Upper lobe of right lung (tissue), 1 donor: ENCODE measurements around the gene FAM184B. TPM values are rescaled to one million over a fixed set of nuclear protein-coding genes. Genes with fewer than 3 reads are reported as not detected.
A peak's percentile ranks its signal among the peaks of the same experiment; 100 is the strongest.

Experiments used
- ATAC-seq: fragments of 200-7000 bp; cut with Tn5 transposase; one replicate; pipeline ENCODE4 v1.9.1; 2020; ENCODE audit warnings: mild to moderate bottlenecking, moderate library complexity
- DNase-seq: peaks from one replicate; pipeline ENCODE4 v3.0.0-alpha.2; 2020
- H3K27ac ChIP-seq: fragments of 200-600 bp; one replicate; pipeline ENCODE4 v1.8.0; 2022
- H3K27me3 ChIP-seq: fragments of 200-600 bp; one replicate; pipeline ENCODE4 v1.8.0; 2022; ENCODE audit warnings: mild to moderate bottlenecking
- H3K36me3 ChIP-seq: fragments of 200-600 bp; one replicate; pipeline ENCODE4 v1.8.0; 2022
- H3K4me1 ChIP-seq: fragments of 200-600 bp; one replicate; pipeline ENCODE4 v1.8.0; 2022
- H3K4me3 ChIP-seq: fragments of 200-600 bp; one replicate; pipeline ENCODE4 v1.8.0; 2022; ENCODE audit warnings: mild to moderate bottlenecking
- H3K9me3 ChIP-seq: fragments of 200-600 bp; one replicate; pipeline ENCODE4 v1.8.0; 2022
- intact Hi-C: fragments of 100-400 bp; cut with DNase I; formaldehyde crosslinking; loops from one replicate; pipeline ENCODE4 v1.11.0; 2022
- total RNA-seq: library from RNA; stranded (reverse); fragmentation: NEBNext Ultra II Directional; extraction: Animal tissue kit (Norgen Biotek cat#: 25700); gene quantifications from one replicate; pipeline ENCODE4 v1.2.1, GENCODE V29; 2021
- TF ChIP-seq, protein P1 (sequence below): fragments of 200-600 bp; IDR thresholded peaks from one replicate; pipeline ENCODE4 v1.8.0; 2022; ENCODE audit warnings: antibody characterized with exemption
- donor health status: DM: no; HTN: yes; CAD: no; lungs with severe emphysema.

Gene FAM184B
- total RNA-seq, 1 donor from 2014 or later, result 0.17 TPM

DNA sequence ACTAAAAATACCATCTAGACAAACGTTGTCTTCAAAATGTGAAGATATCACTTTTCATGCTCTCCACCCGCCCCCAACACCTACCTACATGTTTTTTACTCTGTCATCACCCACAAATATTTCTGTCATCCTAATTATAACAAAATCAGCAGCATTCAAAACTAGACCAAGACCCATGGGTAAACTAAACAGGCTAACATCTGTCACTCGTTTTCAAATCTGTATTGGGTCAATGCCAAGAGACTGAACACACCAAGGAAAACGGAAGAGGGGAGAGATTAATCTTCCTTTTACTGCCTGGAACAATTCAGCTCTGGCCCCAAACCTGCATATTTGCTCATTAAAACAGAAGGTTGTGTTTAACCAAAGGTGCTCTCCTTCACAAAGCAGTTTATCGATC is 17.5 kb downstream of the FAM184B start:
- no peak for DNase-seq
- intact Hi-C loops, result no loop called here
- no peak overlapping the region for H3K4me3 ChIP-seq
- H3K27ac ChIP-seq, result no peak overlapping the region
- H3K36me3 ChIP-seq, result no peaks in the 10 kb centered on the region
- no peaks in the 10 kb centered on the region for H3K9me3 ChIP-seq
- H3K27me3 ChIP-seq, result no peaks in the 10 kb centered on the region
- no peak for ATAC-seq
- H3K4me1 ChIP-seq, result no peaks in the 10 kb centered on the region
- TF ChIP-seq, protein P1, sequence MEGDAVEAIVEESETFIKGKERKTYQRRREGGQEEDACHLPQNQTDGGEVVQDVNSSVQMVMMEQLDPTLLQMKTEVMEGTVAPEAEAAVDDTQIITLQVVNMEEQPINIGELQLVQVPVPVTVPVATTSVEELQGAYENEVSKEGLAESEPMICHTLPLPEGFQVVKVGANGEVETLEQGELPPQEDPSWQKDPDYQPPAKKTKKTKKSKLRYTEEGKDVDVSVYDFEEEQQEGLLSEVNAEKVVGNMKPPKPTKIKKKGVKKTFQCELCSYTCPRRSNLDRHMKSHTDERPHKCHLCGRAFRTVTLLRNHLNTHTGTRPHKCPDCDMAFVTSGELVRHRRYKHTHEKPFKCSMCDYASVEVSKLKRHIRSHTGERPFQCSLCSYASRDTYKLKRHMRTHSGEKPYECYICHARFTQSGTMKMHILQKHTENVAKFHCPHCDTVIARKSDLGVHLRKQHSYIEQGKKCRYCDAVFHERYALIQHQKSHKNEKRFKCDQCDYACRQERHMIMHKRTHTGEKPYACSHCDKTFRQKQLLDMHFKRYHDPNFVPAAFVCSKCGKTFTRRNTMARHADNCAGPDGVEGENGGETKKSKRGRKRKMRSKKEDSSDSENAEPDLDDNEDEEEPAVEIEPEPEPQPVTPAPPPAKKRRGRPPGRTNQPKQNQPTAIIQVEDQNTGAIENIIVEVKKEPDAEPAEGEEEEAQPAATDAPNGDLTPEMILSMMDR, result no peak

DNA sequence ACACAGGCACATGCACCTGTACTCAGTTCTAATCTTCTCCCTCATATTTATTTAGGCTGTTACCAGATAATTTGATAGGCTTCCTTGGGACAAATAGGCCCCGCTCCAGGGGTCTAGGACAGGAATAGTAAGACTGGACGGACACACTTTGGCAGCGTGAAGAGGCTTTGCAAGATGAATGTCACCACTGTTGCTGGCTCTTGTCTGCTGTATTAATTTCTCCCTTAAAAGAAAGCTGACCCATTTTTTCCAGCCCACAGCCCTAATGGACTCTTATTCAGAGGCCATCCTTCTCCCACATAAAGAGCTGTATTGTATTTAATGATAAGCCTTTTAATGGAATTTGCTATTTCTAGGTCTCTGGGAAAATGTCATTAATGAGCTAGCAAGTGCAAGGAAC is 18.0 kb downstream of the FAM184B start:
- Histone ChIP-seq H3K4me3 (no peak overlapping the region), H3K36me3 (no peaks in the 10 kb centered on the region), H3K27me3 (no peaks in the 10 kb centered on the region), H3K4me1 (no peaks in the 10 kb centered on the region), H3K27ac (no peak overlapping the region), H3K9me3 (no peaks in the 10 kb centered on the region)
- TF ChIP-seq, protein P1, result no peak
- no peak for DNase-seq
- ATAC-seq, result no peak
- intact Hi-C loops, result no loop called here

DNA sequence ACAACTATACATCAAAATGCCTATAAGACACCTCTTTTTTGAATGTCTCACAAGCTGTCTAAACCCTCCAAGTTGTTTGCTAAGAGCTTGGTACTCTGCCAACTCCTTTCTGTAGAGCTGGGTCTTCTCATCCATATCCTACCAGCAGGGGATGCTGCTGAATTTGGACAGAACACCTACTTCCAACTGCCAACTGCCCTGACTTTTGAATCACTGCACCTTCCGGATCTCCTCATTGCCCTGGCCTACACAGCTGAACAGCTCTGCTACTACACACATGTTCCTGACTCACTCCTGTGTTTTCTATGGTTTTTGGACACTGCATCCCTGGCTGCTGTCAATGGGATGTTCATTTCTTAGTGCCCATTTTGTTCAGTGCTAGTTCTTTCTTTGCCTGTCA is 18.7 kb downstream of the FAM184B start:
- peak; percentile 80 for ATAC-seq
- no peaks in the 10 kb centered on the region for H3K9me3 ChIP-seq
- no peak overlapping the region for H3K27ac ChIP-seq
- no peaks in the 10 kb centered on the region for H3K36me3 ChIP-seq
- no peaks in the 10 kb centered on the region for H3K27me3 ChIP-seq
- no peak overlapping the region for H3K4me3 ChIP-seq
- intact Hi-C loops, result no loop called here
- TF ChIP-seq, protein P1, result peak; percentile 24
- H3K4me1 ChIP-seq, result no peaks in the 10 kb centered on the region
- DNase-seq, result no peak

DNA sequence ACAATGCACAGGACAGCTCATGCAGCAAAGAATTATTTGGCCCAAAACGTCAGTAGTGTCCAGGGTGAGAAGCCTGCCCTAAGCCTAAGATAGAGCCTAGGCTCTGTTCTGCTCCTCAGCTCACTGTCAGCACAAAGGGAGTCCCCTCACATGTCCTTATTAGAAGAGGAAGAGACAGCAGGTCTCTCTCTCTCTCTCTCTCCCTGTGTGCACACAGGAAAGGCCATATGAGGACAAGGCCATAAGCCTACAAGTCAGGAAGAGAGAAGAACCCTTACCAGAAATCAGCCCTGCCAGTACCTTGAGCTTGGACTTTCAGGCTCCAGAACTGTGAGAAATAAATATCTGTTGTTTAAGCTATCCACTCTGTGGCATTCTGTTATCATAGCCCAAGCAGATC is 20.4 kb downstream of the FAM184B start:
- H3K27ac ChIP-seq, result no peak overlapping the region
- TF ChIP-seq, protein P1, result no peak
- DNase-seq, result no peak
- intact Hi-C loops, result no loop called here
- H3K4me1 ChIP-seq, result no peaks in the 10 kb centered on the region
- no peaks in the 10 kb centered on the region for H3K9me3 ChIP-seq
- H3K27me3 ChIP-seq, result no peaks in the 10 kb centered on the region
- no peaks in the 10 kb centered on the region for H3K36me3 ChIP-seq
- ATAC-seq, result no peak
- H3K4me3 ChIP-seq, result no peak overlapping the region

DNA sequence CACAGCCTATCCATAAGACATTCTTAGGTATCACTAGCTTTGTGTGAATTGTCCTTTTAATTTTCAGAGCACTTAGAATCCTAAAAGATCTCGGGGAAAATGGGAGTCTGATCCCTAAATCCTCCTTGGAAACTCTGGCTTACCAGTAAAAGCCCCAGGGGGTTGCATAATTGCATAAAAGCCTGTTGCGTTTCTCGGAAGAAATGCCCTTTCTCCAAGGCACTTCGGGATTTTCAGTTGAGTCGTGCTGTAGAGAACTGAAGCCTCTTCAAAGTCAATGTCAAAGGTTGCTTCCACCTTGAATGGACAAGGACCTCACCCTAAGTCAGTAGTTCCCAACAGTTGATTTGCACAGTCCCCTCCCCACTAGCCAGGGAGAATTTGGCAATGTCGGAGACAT is 20.8 kb downstream of the FAM184B start:
- ATAC-seq, result no peak
- Histone ChIP-seq H3K9me3 (no peaks in the 10 kb centered on the region), H3K27ac (no peak overlapping the region), H3K4me1 (no peaks in the 10 kb centered on the region), H3K36me3 (no peaks in the 10 kb centered on the region), H3K27me3 (no peaks in the 10 kb centered on the region), H3K4me3 (no peak overlapping the region)
- intact Hi-C loops, result no loop called here
- TF ChIP-seq, protein P1, result no peak
- no peak for DNase-seq

DNA sequence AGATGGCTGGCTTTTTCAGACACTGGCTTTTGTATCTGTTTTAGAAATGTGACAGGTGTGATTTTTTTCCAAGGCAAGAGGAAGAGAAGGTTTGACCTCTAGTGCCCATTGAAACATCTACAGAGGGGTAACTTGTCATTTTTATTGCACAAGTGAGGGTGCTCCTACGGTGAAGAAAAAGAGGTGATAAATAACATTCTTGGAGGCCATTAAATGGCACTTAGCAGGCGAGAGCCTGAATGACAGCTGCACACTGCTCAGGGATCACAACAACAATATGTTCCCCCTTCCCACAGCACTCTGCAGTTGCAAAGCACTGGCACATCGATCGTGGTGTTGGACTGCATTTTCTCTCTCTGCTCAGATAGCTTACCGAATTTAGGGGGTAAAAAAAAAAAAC is 22.9 kb downstream of the FAM184B start:
- intact Hi-C loops, result no loop called here
- no peak for ATAC-seq

More for the DNA sequence above, 22.9 kb downstream of the FAM184B start:
- no peaks in the 10 kb centered on the region for H3K27me3 ChIP-seq
- H3K9me3 ChIP-seq, result no peaks in the 10 kb centered on the region
- no peak overlapping the region for H3K27ac ChIP-seq
- TF ChIP-seq, protein P1, result no peak
- no peak overlapping the region for H3K4me3 ChIP-seq
- no peak for DNase-seq
- no peaks in the 10 kb centered on the region for H3K4me1 ChIP-seq
- H3K36me3 ChIP-seq, result no peaks in the 10 kb centered on the region
